Measurements from ENCODE around the gene KAZN.

Gene KAZN

GRCh38 chr1:14795589-14795988 lies 197.1 kb downstream of the KAZN start:
- no peak overlapping the region for H3K4me3 ChIP-seq (ENCODE audit: low read length)
- no peak for DNase-seq (ENCODE audit: low read depth)
- no peak for TF ChIP-seq CTCF (conservative IDR thresholded peaks at IDR 0.05; ENCODE audit: low read length)

- H3K4me3 ChIP-seq (ENCODE audit: low read length) = no peak overlapping the region
- no peak for TF ChIP-seq CTCF (conservative IDR thresholded peaks at IDR 0.05; ENCODE audit: low read length)
- no peak for DNase-seq (ENCODE audit: low read depth)
Observed at GRCh38 chr1:14800014-14800413, 201.5 kb downstream of the KAZN start.

- no peak for TF ChIP-seq CTCF (conservative IDR thresholded peaks at IDR 0.05; ENCODE audit: low read length)
- DNase-seq (ENCODE audit: low read depth) = no peak
- H3K4me3 ChIP-seq (ENCODE audit: low read length) = no peak overlapping the region
Observed at GRCh38 chr1:14800500-14801076, 202.1 kb downstream of the KAZN start.

DNA sequence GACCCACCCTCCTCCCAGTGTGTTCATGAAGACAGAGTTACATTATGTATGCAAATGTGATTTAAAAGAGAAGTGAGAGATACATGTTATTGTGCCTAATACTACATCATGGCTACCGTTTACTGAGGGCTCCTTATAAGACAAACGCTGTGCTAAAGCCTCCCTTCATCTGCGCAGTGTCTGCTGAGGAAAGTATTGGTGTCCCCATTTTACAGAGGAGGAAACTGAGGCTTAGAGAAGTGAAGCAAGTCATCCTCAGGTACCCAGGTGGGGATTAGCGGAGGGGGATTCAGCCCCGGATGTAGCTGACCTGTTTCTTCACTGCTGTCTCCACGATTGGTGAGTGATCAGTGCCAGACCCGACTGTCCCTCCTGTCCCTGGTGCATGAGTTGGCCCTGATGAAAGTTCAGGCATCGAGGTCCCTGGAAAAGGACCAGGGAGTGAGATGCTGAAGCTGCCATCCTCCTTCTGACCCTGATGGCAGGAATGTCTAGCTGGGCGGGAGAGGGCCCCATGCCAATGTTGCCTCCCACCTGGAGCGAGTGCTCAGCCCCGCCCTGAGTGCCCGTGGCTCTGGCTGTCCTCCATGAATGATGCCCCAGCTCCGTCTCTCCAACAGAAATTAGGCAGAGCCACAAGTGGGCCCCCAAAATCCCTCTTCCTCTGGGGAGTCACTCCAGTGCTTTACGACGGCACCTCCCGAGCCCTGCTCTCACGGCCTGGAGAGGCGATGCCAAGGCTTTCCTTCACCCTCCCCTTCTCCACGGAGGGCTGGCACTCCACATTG lies 204.7 kb downstream of the KAZN start:
- TF ChIP-seq CTCF (conservative IDR thresholded peaks at IDR 0.05; ENCODE audit: low read length) = no peak
- H3K4me3 ChIP-seq (ENCODE audit: low read length) = no peak overlapping the region
- DNase-seq (ENCODE audit: low read depth) = no peak

GRCh38 chr1:14804626-14805025 lies 206.1 kb downstream of the KAZN start:
- DNase-seq (ENCODE audit: low read depth) = no peak
- no peak; the same call in 1 of the 2 replicates for TF ChIP-seq CTCF (conservative IDR thresholded peaks at IDR 0.05; ENCODE audit: low read length)

DNA sequence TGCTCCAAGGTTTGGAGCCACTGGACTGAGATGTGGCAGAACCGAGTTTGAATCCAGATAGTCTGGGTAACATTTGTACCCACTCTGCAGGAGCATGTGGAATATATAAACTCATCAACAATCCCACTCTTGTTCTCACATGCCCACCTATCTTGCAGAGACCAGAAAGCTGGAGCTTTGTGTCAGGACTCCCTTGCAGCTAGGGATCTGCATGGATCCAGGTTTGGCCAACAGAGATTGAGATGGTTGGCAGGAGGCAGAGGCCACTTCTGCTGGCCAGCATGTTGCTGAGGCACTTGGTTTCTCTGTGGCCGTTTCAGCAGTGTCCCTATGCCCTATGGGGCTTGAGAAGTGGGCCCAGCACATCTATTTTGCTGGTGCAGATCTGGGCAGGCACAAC lies 208.3 kb downstream of the KAZN start:
- no peak for DNase-seq (ENCODE audit: low read depth)
- no peak for TF ChIP-seq CTCF (conservative IDR thresholded peaks at IDR 0.05; ENCODE audit: low read length)

More at GRCh38 chr1:14804626-14805025, 206.1 kb downstream of the KAZN start:
- no peak overlapping the region for H3K4me3 ChIP-seq (ENCODE audit: low read length)

GRCh38 chr1:14808768-14809167 lies 210.3 kb downstream of the KAZN start:
- no peak for TF ChIP-seq CTCF (conservative IDR thresholded peaks at IDR 0.05; ENCODE audit: low read length)
- H3K4me3 ChIP-seq (ENCODE audit: low read length) = no peak overlapping the region
- DNase-seq (ENCODE audit: low read depth) = no peak

More for the DNA sequence above, 208.3 kb downstream of the KAZN start:
- H3K4me3 ChIP-seq (ENCODE audit: low read length) = no peak overlapping the region
